ENCODE measurements around the gene TRAPPC12.
"Not testable (repeated sequence)": the region's sequence is repeated elsewhere in the genome, so short reads cannot be mapped to it uniquely, and the experiment has no call there.

The TRAPPC12 gene

GRCh38 chr2:3451926-3452671, 72.6 kb downstream of the TRAPPC12 start:
- no peak overlapping the region for H3K4me2 ChIP-seq
- H3K27me3 ChIP-seq (ENCODE audit: insufficient read depth, low read depth), result no peaks in the 10 kb centered on the region
- H3K79me2 ChIP-seq (ENCODE audit: insufficient read depth, low read depth), result no peaks in the 10 kb centered on the region
- TF ChIP-seq CTCF (conservative IDR thresholded peaks at IDR 0.05; ENCODE audit: low read depth, low read length), result no peak
- no peaks in the 10 kb centered on the region for H3K36me3 ChIP-seq (ENCODE audit: insufficient read depth)
- no peak overlapping the region for H3K27ac ChIP-seq
- no peaks in the 10 kb centered on the region for H3K4me1 ChIP-seq (ENCODE audit: low read depth, poor library complexity, severe bottlenecking)
- H3K9ac ChIP-seq, result no peak overlapping the region
- H4K20me1 ChIP-seq (ENCODE audit: insufficient read depth), result no peaks in the 10 kb centered on the region
- H2AFZ ChIP-seq (ENCODE audit: low read depth), result no peak overlapping the region
- no peak overlapping the region for H3K4me3 ChIP-seq (IDR thresholded peaks at IDR 0.05; ENCODE audit: insufficient read depth, low read depth, low read length)

- Histone ChIP-seq H3K79me2 (ENCODE audit: insufficient read depth, low read depth) (no peaks in the 10 kb centered on the region), H3K27ac (no peak overlapping the region), H3K4me1 (ENCODE audit: low read depth, poor library complexity, severe bottlenecking) (no peaks in the 10 kb centered on the region), H3K27me3 (ENCODE audit: insufficient read depth, low read depth) (no peaks in the 10 kb centered on the region), H3K4me2 (no peak overlapping the region), H4K20me1 (ENCODE audit: insufficient read depth) (no peaks in the 10 kb centered on the region), H3K36me3 (ENCODE audit: insufficient read depth) (no peaks in the 10 kb centered on the region), H3K4me3 (IDR thresholded peaks at IDR 0.05; ENCODE audit: insufficient read depth, low read depth, low read length) (no peak overlapping the region), H2AFZ (ENCODE audit: low read depth) (no peak overlapping the region), H3K9ac (no peak overlapping the region)
- TF ChIP-seq CTCF (conservative IDR thresholded peaks at IDR 0.05; ENCODE audit: low read depth, low read length), result no peak
These were observed 73.9 kb downstream of the TRAPPC12 start for GRCh38 chr2:3453190-3453999.

GRCh38 chr2:3454005-3454404, 74.5 kb downstream of the TRAPPC12 start:
- not testable (repeated sequence) for H3K36me3 ChIP-seq (ENCODE audit: insufficient read depth)

GRCh38 chr2:3454802-3455201, 75.3 kb downstream of the TRAPPC12 start:
- Histone ChIP-seq H4K20me1 (ENCODE audit: insufficient read depth) (no peaks in the 10 kb centered on the region), H3K4me3 (IDR thresholded peaks at IDR 0.05; ENCODE audit: insufficient read depth, low read depth, low read length) (no peak overlapping the region), H3K4me2 (no peak overlapping the region), H3K27me3 (ENCODE audit: insufficient read depth, low read depth) (no peaks in the 10 kb centered on the region), H3K79me2 (ENCODE audit: insufficient read depth, low read depth) (no peaks in the 10 kb centered on the region), H2AFZ (ENCODE audit: low read depth) (no peak overlapping the region), H3K4me1 (ENCODE audit: low read depth, poor library complexity, severe bottlenecking) (no peaks in the 10 kb centered on the region), H3K36me3 (ENCODE audit: insufficient read depth) (no peaks in the 10 kb centered on the region), H3K27ac (no peak overlapping the region), H3K9ac (no peak overlapping the region)
- no peak for TF ChIP-seq CTCF (conservative IDR thresholded peaks at IDR 0.05; ENCODE audit: low read depth, low read length)

More at GRCh38 chr2:3454005-3454404, 74.5 kb downstream of the TRAPPC12 start:
- not testable (repeated sequence) for H3K4me1 ChIP-seq (ENCODE audit: low read depth, poor library complexity, severe bottlenecking); H3K4me2 ChIP-seq; H3K79me2 ChIP-seq (ENCODE audit: insufficient read depth, low read depth); H3K4me3 ChIP-seq (IDR thresholded peaks at IDR 0.05; ENCODE audit: insufficient read depth, low read depth, low read length); H3K27ac ChIP-seq; H3K27me3 ChIP-seq (ENCODE audit: insufficient read depth, low read depth); H2AFZ ChIP-seq (ENCODE audit: low read depth); H3K9ac ChIP-seq; H4K20me1 ChIP-seq (ENCODE audit: insufficient read depth)

GRCh38 chr2:3456125-3456524, 76.6 kb downstream of the TRAPPC12 start:
- Histone ChIP-seq H3K79me2 (ENCODE audit: insufficient read depth, low read depth) (no peaks in the 10 kb centered on the region), H2AFZ (ENCODE audit: low read depth) (no peak overlapping the region), H3K27me3 (ENCODE audit: insufficient read depth, low read depth) (no peaks in the 10 kb centered on the region), H3K4me3 (IDR thresholded peaks at IDR 0.05; ENCODE audit: insufficient read depth, low read depth, low read length) (no peak overlapping the region), H3K9ac (no peak overlapping the region), H4K20me1 (ENCODE audit: insufficient read depth) (no peaks in the 10 kb centered on the region), H3K36me3 (ENCODE audit: insufficient read depth) (no peaks in the 10 kb centered on the region), H3K4me2 (no peak overlapping the region), H3K4me1 (ENCODE audit: low read depth, poor library complexity, severe bottlenecking) (no peaks in the 10 kb centered on the region), H3K27ac (no peak overlapping the region)
- TF ChIP-seq CTCF (conservative IDR thresholded peaks at IDR 0.05; ENCODE audit: low read depth, low read length), result no peak
